H1 (cell line): ENCODE results near the gene DXO. TPM values are rescaled to one million over a fixed set of nuclear protein-coding genes. Genes with fewer than 3 reads are reported as not detected.

Experiments used
- CTCF ChIA-PET: fragments of 300-600 bp; sonication (Branson Sonifier 250); formaldehyde crosslinking; loops from one replicate; lab custom pipeline; 2021; ENCODE audit not compliant: partially characterized antibody; lab: Charles Lee
- POLR2A ChIA-PET: fragments of 300-600 bp; sonication (Branson Sonifier 250); formaldehyde crosslinking; loops from one replicate; lab custom pipeline; 2021; ENCODE audit warnings: inconsistent platforms; ENCODE audit not compliant: partially characterized antibody; lab: Charles Lee
- DNase-seq, 2 experiments: peaks; one replicate each; pipeline versions ENCODE4 v3.0.0 to v3.0.0-alpha.2; 2010 to 2022; ENCODE audit warnings: low spot score in 2 of 2, low read depth in 1 of 2, mixed read lengths in 1 of 2
- FAIRE-seq: peaks from 2 replicates; lab custom pipeline; 2011; peaks lifted over from hg19 to GRCh38; lab: Jason Lieb, UNC
- H2AFZ ChIP-seq: 2 replicates; pipeline ENCODE4 v1.8.1; 2012; ENCODE audit warnings: low read length, inconsistent platforms
- H2AK5ac ChIP-seq: 2 replicates; pipeline ENCODE4 v1.6.1; 2013; ENCODE audit warnings: low read depth, low read length
- H2BK120ac ChIP-seq: replicated peaks from 2 replicates; pipeline ENCODE3; 2013; ENCODE audit warnings: low read depth, low read length, inconsistent platforms
- H2BK12ac ChIP-seq: 2 replicates; pipeline ENCODE4 v1.6.1; 2013; ENCODE audit warnings: low read depth, low read length
- H2BK15ac ChIP-seq: 2 replicates; pipeline ENCODE4 v1.6.1; 2013; ENCODE audit warnings: low read length
- H2BK20ac ChIP-seq: 2 replicates; pipeline ENCODE4 v1.6.1; 2013; ENCODE audit warnings: low read length
- H2BK5ac ChIP-seq: 2 replicates; pipeline ENCODE4 v1.6.1; 2013; ENCODE audit warnings: low read depth, low read length
- H3K14ac ChIP-seq: 2 replicates; pipeline ENCODE4 v1.6.1; 2013; ENCODE audit warnings: inconsistent platforms; ENCODE audit not compliant: insufficient read length
- H3K18ac ChIP-seq: 2 replicates; pipeline ENCODE4 v1.6.1; 2013; ENCODE audit warnings: low read length; ENCODE audit errors: extremely low read depth
- H3K23ac ChIP-seq: 2 replicates; pipeline ENCODE4 v1.6.1; 2013; ENCODE audit warnings: inconsistent platforms; ENCODE audit not compliant: insufficient read length
- H3K23me2 ChIP-seq: 2 replicates; pipeline ENCODE4 v1.6.1; 2013; ENCODE audit warnings: low read depth, low read length
- H3K27ac ChIP-seq: 2 replicates; pipeline ENCODE4 v1.6.1; 2011; ENCODE audit warnings: low read depth, low read length, inconsistent platforms
- H3K27me3 ChIP-seq, 4 experiments: replicated peaks in 1 of 4; 1 replicate in 1 of 4; 2 replicates in 3 of 4; pipeline versions ENCODE4 v1.6.1 to v1.8.1; 2011 to 2013; ENCODE audit warnings: low read length in 3 of 4, mild to moderate bottlenecking in 3 of 4, inconsistent platforms in 2 of 4, mixed read lengths in 2 of 4, moderate library complexity in 1 of 4; ENCODE audit not compliant: control insufficient read depth in 3 of 4, insufficient read depth in 3 of 4; ENCODE audit errors: extremely low read depth in 1 of 4
- H3K36me3 ChIP-seq, 4 experiments: 2 replicates each; pipeline versions ENCODE4 v1.6.1 to v1.8.1; 2011 to 2013; ENCODE audit warnings: mild to moderate bottlenecking in 4 of 4, low read length in 3 of 4, moderate library complexity in 2 of 4, control low read depth in 1 of 4, inconsistent platforms in 1 of 4; ENCODE audit not compliant: insufficient read depth in 4 of 4, control insufficient read depth in 2 of 4
- H3K4ac ChIP-seq: replicated peaks from 2 replicates; pipeline ENCODE3; 2013; ENCODE audit warnings: low read length, low read depth, mixed read lengths, inconsistent platforms; ENCODE audit not compliant: insufficient read length
- H3K4me1 ChIP-seq, 4 experiments: replicated peaks in 1 of 4; 1 replicate in 1 of 4; 2 replicates in 3 of 4; pipeline versions ENCODE4 v1.6.1 to v1.8.1; 2011 to 2013; ENCODE audit warnings: low read length in 3 of 4, inconsistent platforms in 2 of 4, mixed read lengths in 1 of 4; ENCODE audit not compliant: insufficient read depth in 4 of 4, control insufficient read depth in 3 of 4
- H3K4me2 ChIP-seq, 2 experiments: 2 replicates each; pipeline versions ENCODE4 v1.6.1 to v1.8.1; 2011 to 2013; ENCODE audit warnings: low read depth in 2 of 2, low read length in 2 of 2, control low read depth in 1 of 2, inconsistent platforms in 1 of 2, mild to moderate bottlenecking in 1 of 2; ENCODE audit not compliant: insufficient read depth in 1 of 2
- H3K4me3 ChIP-seq, 4 experiments: fragments of 200-600, 300-600 bp in 1 of 4; sonication (generic), shearing (Covaris generic), sonication (Bioruptor Twin) in 1 of 4; 2 replicates each; pipeline versions ENCODE4 v1.5.1 to v1.8.1; 2011 to 2016; ENCODE audit warnings: low read length in 4 of 4, low read depth in 3 of 4, control low read depth in 2 of 4, inconsistent platforms in 2 of 4, mild to moderate bottlenecking in 2 of 4, mixed read lengths in 1 of 4, moderate library complexity in 1 of 4; ENCODE audit not compliant: insufficient read depth in 2 of 4; ENCODE audit errors: extremely low read depth in 1 of 4
- H3K56ac ChIP-seq: replicated peaks from 2 replicates; pipeline ENCODE3; 2013; ENCODE audit warnings: low read depth, mild to moderate bottlenecking, mixed read lengths, low read length, inconsistent platforms; ENCODE audit not compliant: insufficient read length
- H3K79me1 ChIP-seq: 2 replicates; pipeline ENCODE4 v1.6.1; 2013; ENCODE audit warnings: low read depth, low read length, control low read depth
- H3K79me2 ChIP-seq, 2 experiments: 2 replicates each; pipeline versions ENCODE4 v1.6.1 to v1.8.1; 2012 to 2013; ENCODE audit warnings: low read length in 2 of 2, mild to moderate bottlenecking in 2 of 2, inconsistent platforms in 1 of 2; ENCODE audit not compliant: insufficient read depth in 2 of 2, control insufficient read depth in 1 of 2
- H3K9ac ChIP-seq, 4 experiments: replicated peaks in 1 of 4; 1 replicate in 1 of 4; 2 replicates in 3 of 4; pipeline versions ENCODE4 v1.6.1 to v1.8.1; 2011 to 2013; ENCODE audit warnings: low read depth in 3 of 4, low read length in 3 of 4, control low read depth in 2 of 4, mild to moderate bottlenecking in 2 of 4, moderate library complexity in 2 of 4, inconsistent platforms in 1 of 4; ENCODE audit errors: extremely low read depth in 1 of 4
- H3K9me3 ChIP-seq, 2 experiments: 2 replicates each; pipeline versions ENCODE4 v1.6.1 to v1.8.1; 2012 to 2013; ENCODE audit warnings: mild to moderate bottlenecking in 2 of 2, moderate library complexity in 2 of 2, control low read depth in 1 of 2, inconsistent platforms in 1 of 2, low read depth in 1 of 2, low read length in 1 of 2, mixed read lengths in 1 of 2; ENCODE audit not compliant: insufficient read depth in 2 of 2
- H4K20me1 ChIP-seq, 2 experiments: replicated peaks in 1 of 2; 2 replicates each; pipeline versions ENCODE3 to v1.8.1; 2011 to 2013; ENCODE audit warnings: inconsistent platforms in 2 of 2, low read length in 2 of 2, mild to moderate bottlenecking in 1 of 2; ENCODE audit not compliant: insufficient read depth in 2 of 2, control insufficient read depth in 1 of 2
- H4K5ac ChIP-seq: 2 replicates; pipeline ENCODE4 v1.6.1; 2013; ENCODE audit warnings: low read length, low read depth, mixed read lengths, inconsistent platforms; ENCODE audit not compliant: insufficient read length
- H4K8ac ChIP-seq: 2 replicates; pipeline ENCODE4 v1.8.0; 2013; ENCODE audit warnings: mild to moderate bottlenecking, moderate library complexity, low read length, inconsistent platforms; ENCODE audit not compliant: insufficient read depth; ENCODE audit errors: extremely low read depth
- H4K91ac ChIP-seq: replicated peaks from 2 replicates; pipeline ENCODE3; 2013; ENCODE audit warnings: low read length, mixed read lengths, inconsistent platforms; ENCODE audit not compliant: insufficient read length
- POU5F1 ChIP-seq: IDR thresholded peaks from 2 replicates; pipeline ENCODE4 v1.6.1; 2011; ENCODE audit warnings: low read depth, mild to moderate bottlenecking, low read length, moderate library complexity
- RFX5 ChIP-seq: IDR thresholded peaks from 2 replicates; pipeline ENCODE4 v1.6.1; 2011; ENCODE audit warnings: low read depth, low read length, improper control_type of control experiment, borderline replicate concordance
- WGBS, 2 experiments: shearing (Covaris generic) in 1 of 2; methylation state at CpG; one replicate each; pipeline versions ENCODE4 v1.1.6 to v1.1.7; 2013 to 2015; ENCODE audit warnings: low lambda C conversion rate in 2 of 2, mixed read lengths in 2 of 2, inconsistent platforms in 1 of 2, low coverage in 1 of 2, missing lambda C conversion rate in 1 of 2; ENCODE audit not compliant: insufficient replicate concordance in 2 of 2, insufficient coverage in 1 of 2, insufficient read length in 1 of 2; ENCODE audit errors: extremely low coverage in 1 of 2, missing lambda C conversion rate in 1 of 2; 5-methylcytosine and 5-hydroxymethylcytosine counted together
- polyA plus RNA-seq, 7 experiments: library from polyadenylated mRNA; depleted of rRNA in 3 of 7; stranded (reverse) in 5 of 7; unstranded in 2 of 7; fragments of >200 nt in 5 of 7; fragments of 200-250 nt in 2 of 7; gene quantifications; 1 replicate in 5 of 7; 2 replicates in 1 of 7; 4 replicates in 1 of 7; pipeline versions ENCODE4 v1.2.1 to v1.2.3, GENCODE V29; 2011 to 2013; ENCODE audit warnings: missing spikeins in 2 of 7, mixed read lengths in 2 of 7
- total RNA-seq: library from RNA; stranded (reverse); fragmentation: NEBNext Ultra II Directional; extraction: Animal tissue kit (Norgen Biotek cat#: 25700); gene quantifications from 2 replicates; pipeline ENCODE4 v1.2.1, GENCODE V29; 2021

DXO gene
- total and polyA plus RNA-seq, 2 of the 8 experiments (the other 6 are each of a cell fraction or from before 2014, with no cell fraction given), result 14.7 to 23.9 TPM

DNA sequence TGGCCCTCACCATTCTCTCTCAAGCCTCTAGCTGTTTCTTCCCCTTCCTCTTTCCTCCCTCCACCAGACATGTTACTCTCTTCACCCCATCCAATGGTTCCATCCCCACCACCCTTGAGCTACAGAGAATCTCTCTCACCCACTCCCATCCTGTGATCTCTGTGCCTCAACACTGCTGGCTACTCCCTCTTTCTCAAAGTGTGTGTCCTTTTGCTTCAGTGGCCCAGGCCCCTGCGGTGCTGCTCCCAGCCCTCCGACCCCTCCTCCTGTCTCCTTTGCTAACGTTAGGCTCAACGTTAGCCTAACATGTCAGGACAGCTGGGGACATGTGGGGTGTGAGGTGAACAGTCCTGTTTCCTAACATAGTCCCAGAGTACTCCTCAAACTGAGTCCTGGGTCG lies 19.0 kb downstream of the DXO start:
- H2BK20ac ChIP-seq, result no peak overlapping the region
- H2BK120ac ChIP-seq, result no peak overlapping the region
- no peak overlapping the region for H3K4ac ChIP-seq
- no peak overlapping the region for H4K5ac ChIP-seq
- WGBS, 2 experiments, result 90% methylated on average over 5 of the region's 5 CpGs; no CpG with 5 or more reads in 1 of the 2 experiments
- peaks cover 0 to 3% (median 0%) of the 10 kb centered on the region in 4 experiments; a peak in 1 of 7 replicates for H3K27me3 ChIP-seq
- H3K14ac ChIP-seq, result no peak overlapping the region
- no peak overlapping the region for H3K4me2 ChIP-seq
- no peak overlapping the region for H2AFZ ChIP-seq
- no peak overlapping the region for H3K23ac ChIP-seq
- no peak overlapping the region for H2BK15ac ChIP-seq
- H3K4me3 ChIP-seq, result no peak overlapping the region
- H3K79me1 ChIP-seq, result no peaks in the 10 kb centered on the region; the same call in 1 of the 2 replicates
- no peak overlapping the region for H2AK5ac ChIP-seq
- H4K91ac ChIP-seq, result no peak overlapping the region
- no peak overlapping the region for H2BK12ac ChIP-seq
- peaks cover 0 to 2% of the 10 kb centered on the region in 2 experiments for H4K20me1 ChIP-seq
- no peak overlapping the region for H4K8ac ChIP-seq
- DNase-seq (no peak), FAIRE-seq (no peak)
- H3K56ac ChIP-seq, result no peak overlapping the region
- no peak overlapping the region for H3K9ac ChIP-seq
- H2BK5ac ChIP-seq, result no peak overlapping the region
- CTCF ChIA-PET, result interaction anchor here (0.7 to 5.8 kb wide), 34 partner anchors 8 to 317 kb away, joined by 3 to 84 read pairs (median 5); partner anchors contain the start of genes DXO, EHMT2, FKBPL and SKIC2
- no peaks in the 10 kb centered on the region for H3K9me3 ChIP-seq
- POLR2A ChIA-PET, result interaction anchor here (1.0 to 16.4 kb wide), 9 partner anchors 12 to 179 kb away, joined by 3 to 279 read pairs (median 4); partner anchors contain the start of genes DXO and EHMT2
- H3K36me3 ChIP-seq, result peaks cover 18 to 53% (median 46%) of the 10 kb centered on the region in 4 experiments; a peak in 7 of 8 replicates
- H3K18ac ChIP-seq, result no peak overlapping the region
- H3K4me1 ChIP-seq, result peaks cover 0 to 4% (median under 1%) of the 10 kb centered on the region in 4 experiments; a peak in 2 of 7 replicates
- H3K23me2 ChIP-seq, result no peaks in the 10 kb centered on the region
- TF ChIP-seq POU5F1 (no peak), RFX5 (no peak)
- no peak overlapping the region for H3K27ac ChIP-seq
- H3K79me2 ChIP-seq, result peaks cover 0 to 9% of the 10 kb centered on the region in 2 experiments; a peak in 2 of 4 replicates
